OCI-LY7 (cell line): ENCODE results near the gene COMMD8. TPM values are rescaled to one million over a fixed set of nuclear protein-coding genes. Genes with fewer than 3 reads are reported as not detected.

ENCODE experiments used
- BruUV-seq: library from RNA; stranded (reverse); fragments of 400-500 nt; replicated peaks from 2 replicates; lab custom pipeline; 2021; lab: Mats Ljungman, UMichigan
- CTCF ChIA-PET: fragments of 300-600 bp; sonication (Branson Sonifier 250); formaldehyde crosslinking; loops from one replicate; lab custom pipeline; 2022; ENCODE audit warnings: antibody characterized with exemption; ENCODE audit not compliant: unreplicated experiment; lab: Charles Lee
- POLR2A ChIA-PET: fragments of 300-600 bp; sonication (Branson Sonifier 250); formaldehyde crosslinking; loops from one replicate; lab custom pipeline; 2022; ENCODE audit warnings: antibody characterized with exemption; lab: Charles Lee
- DNase-seq: peaks from one replicate; pipeline ENCODE4 v3.0.0-alpha.2; 2015; ENCODE audit warnings: low spot score
- H2AFZ ChIP-seq: fragments of 200-600 bp; sonication (generic), shearing (Covaris generic); 2 replicates; pipeline ENCODE4 v1.6.1; 2014; ENCODE audit warnings: mild to moderate bottlenecking, antibody characterized with exemption, low read length, moderate library complexity
- H3K27ac ChIP-seq: fragments of 200-600 bp; sonication (generic); 2 replicates; pipeline ENCODE4 v1.5.1; 2014; ENCODE audit warnings: mixed run types, low read depth, mild to moderate bottlenecking, moderate library complexity, low read length, inconsistent platforms; ENCODE audit not compliant: poor library complexity, severe bottlenecking
- H3K36me3 ChIP-seq: fragments of 200-600 bp; sonication (generic); 2 replicates; pipeline ENCODE4 v1.6.1; 2014; ENCODE audit warnings: mild to moderate bottlenecking, antibody characterized with exemption, low read length, moderate library complexity, mixed read lengths; ENCODE audit not compliant: insufficient read depth
- H3K4me1 ChIP-seq: fragments of 200-600 bp; sonication (generic); 2 replicates; pipeline ENCODE4 v1.5.1; 2014; ENCODE audit warnings: mild to moderate bottlenecking, low read length; ENCODE audit not compliant: insufficient read depth, poor library complexity, severe bottlenecking
- H3K4me2 ChIP-seq: fragments of 200-600 bp; sonication (generic); 2 replicates; pipeline ENCODE4 v1.6.1; 2014; ENCODE audit warnings: mild to moderate bottlenecking, low read length
- H3K4me3 ChIP-seq: fragments of 200-600 bp; sonication (generic); 2 replicates; pipeline ENCODE4 v1.5.1; 2014; ENCODE audit warnings: mild to moderate bottlenecking, low read depth, low read length; ENCODE audit not compliant: poor library complexity, severe bottlenecking
- H3K79me2 ChIP-seq: fragments of 200-600 bp; sonication (generic); 2 replicates; pipeline ENCODE4 v1.6.1; 2016; ENCODE audit warnings: low read depth, mild to moderate bottlenecking, low read length, moderate library complexity, mixed read lengths; ENCODE audit not compliant: insufficient read depth
- H3K9me2 ChIP-seq: fragments of 200-600 bp; sonication (generic); 2 replicates; pipeline ENCODE4 v1.6.1; 2016; ENCODE audit warnings: mild to moderate bottlenecking, low read length, mixed read lengths; ENCODE audit not compliant: insufficient read depth
- H3K9me3 ChIP-seq: fragments of 200-600 bp; sonication (generic); 2 replicates; pipeline ENCODE4 v1.6.1; 2014; ENCODE audit warnings: mild to moderate bottlenecking, mixed run types, low read length, mixed read lengths
- H4K20me1 ChIP-seq: fragments of 200-600 bp; sonication (generic); 2 replicates; pipeline ENCODE4 v1.6.1; 2014; ENCODE audit warnings: mild to moderate bottlenecking, antibody characterized with exemption, low read length, moderate library complexity, mixed read lengths; ENCODE audit not compliant: insufficient read depth
- EZH2phosphoT487 ChIP-seq: fragments of 200-600 bp; sonication (generic); IDR thresholded peaks from 2 replicates; pipeline ENCODE4 v1.6.1; 2018; ENCODE audit warnings: low read depth, borderline replicate concordance, mild to moderate bottlenecking, mixed run types, antibody characterized with exemption, low read length, moderate library complexity, mixed read lengths
- intact Hi-C: fragments of 100-400 bp; cut with micrococcal nuclease; formaldehyde crosslinking; loops from one replicate; pipeline ENCODE4 v1.10.0; 2022; ENCODE audit not compliant: unreplicated experiment
- total RNA-seq, 2 experiments: library from RNA; depleted of rRNA in 1 of 2; stranded (reverse); fragments of >200 nt in 1 of 2; shearing (Covaris generic) in 1 of 2; gene quantifications; 2 replicates each; pipeline ENCODE4 v1.2.3, GENCODE V29; 2014 to 2022
- TF ChIP-seq, protein P1 (sequence below): fragments of 200-600 bp; sonication (generic); conservative IDR thresholded peaks from 2 replicates; pipeline ENCODE4 v1.5.1; 2014; ENCODE audit warnings: mild to moderate bottlenecking, antibody characterized with exemption, low read length, moderate library complexity, mixed read lengths

COMMD8 gene
- total RNA-seq, 2 experiments from 2014 or later, result 25.8 to 38.7 TPM

DNA sequence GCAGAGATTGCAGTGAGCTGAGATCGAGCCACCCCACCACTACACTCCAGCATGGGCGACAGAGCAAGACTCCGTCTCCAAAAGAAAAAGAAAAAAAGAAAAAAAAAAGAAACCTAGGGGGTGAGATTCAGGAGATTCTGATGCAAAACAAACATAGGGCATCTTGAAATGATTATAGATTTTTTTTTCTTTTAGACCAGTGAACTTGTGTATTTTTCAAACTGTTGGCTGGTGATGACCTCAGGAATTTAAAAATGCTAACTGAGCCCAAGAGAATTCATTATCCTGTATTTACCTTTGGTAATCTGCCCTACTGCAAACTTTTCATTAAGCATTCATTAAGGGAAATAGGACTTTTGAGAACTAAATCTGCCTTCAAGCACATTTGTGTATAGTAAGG lies 42.2 kb upstream of the COMMD8 start:
- Histone ChIP-seq H4K20me1 (no peaks in the 10 kb centered on the region), H3K27ac (no peak overlapping the region), H3K9me3 (no peaks in the 10 kb centered on the region), H3K4me1 (peaks cover 6% of the 10 kb centered on the region), H3K9me2 (no peaks in the 10 kb centered on the region), H3K36me3 (no peaks in the 10 kb centered on the region), H3K4me2 (no peak overlapping the region), H3K79me2 (no peaks in the 10 kb centered on the region), H2AFZ (no peak overlapping the region), H3K4me3 (no peak overlapping the region)
- intact Hi-C loops, result no loop called here
- DNase-seq, result no peak
- TF ChIP-seq, protein P1, sequence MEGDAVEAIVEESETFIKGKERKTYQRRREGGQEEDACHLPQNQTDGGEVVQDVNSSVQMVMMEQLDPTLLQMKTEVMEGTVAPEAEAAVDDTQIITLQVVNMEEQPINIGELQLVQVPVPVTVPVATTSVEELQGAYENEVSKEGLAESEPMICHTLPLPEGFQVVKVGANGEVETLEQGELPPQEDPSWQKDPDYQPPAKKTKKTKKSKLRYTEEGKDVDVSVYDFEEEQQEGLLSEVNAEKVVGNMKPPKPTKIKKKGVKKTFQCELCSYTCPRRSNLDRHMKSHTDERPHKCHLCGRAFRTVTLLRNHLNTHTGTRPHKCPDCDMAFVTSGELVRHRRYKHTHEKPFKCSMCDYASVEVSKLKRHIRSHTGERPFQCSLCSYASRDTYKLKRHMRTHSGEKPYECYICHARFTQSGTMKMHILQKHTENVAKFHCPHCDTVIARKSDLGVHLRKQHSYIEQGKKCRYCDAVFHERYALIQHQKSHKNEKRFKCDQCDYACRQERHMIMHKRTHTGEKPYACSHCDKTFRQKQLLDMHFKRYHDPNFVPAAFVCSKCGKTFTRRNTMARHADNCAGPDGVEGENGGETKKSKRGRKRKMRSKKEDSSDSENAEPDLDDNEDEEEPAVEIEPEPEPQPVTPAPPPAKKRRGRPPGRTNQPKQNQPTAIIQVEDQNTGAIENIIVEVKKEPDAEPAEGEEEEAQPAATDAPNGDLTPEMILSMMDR, result no peak
- TF ChIP-seq EZH2phosphoT487, result no peak
- BruUV-seq, result no TSS peak
- POLR2A ChIA-PET, result interaction anchor here (0.8 to 1.0 kb wide), 2 partner anchors 13 to 40 kb away, joined by 3 read pairs; no protein-coding TSS in a partner anchor
- CTCF ChIA-PET, result no interaction called here

DNA sequence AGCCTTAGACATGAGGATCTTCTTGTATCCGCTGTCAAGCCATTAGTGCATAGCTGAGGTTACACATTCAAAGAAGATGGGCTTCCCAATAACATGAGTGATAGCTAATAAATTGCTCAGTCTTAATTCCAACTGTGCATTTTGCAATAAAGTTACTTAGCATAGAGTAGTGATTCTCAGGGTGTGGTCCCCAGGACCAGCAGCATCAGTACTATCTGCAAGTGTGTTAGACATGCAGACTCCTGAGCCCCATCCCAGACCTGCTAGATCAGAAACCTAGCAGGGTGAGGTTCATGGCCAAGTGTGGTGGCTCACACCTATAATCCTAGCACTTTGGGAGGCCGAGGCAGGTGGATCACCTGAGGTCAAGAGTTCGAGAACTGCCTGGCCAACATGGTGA lies 41.6 kb upstream of the COMMD8 start:
- CTCF ChIA-PET, result no interaction called here
- Histone ChIP-seq H4K20me1 (no peaks in the 10 kb centered on the region), H3K9me3 (no peaks in the 10 kb centered on the region), H2AFZ (no peak overlapping the region), H3K36me3 (no peaks in the 10 kb centered on the region), H3K79me2 (no peaks in the 10 kb centered on the region), H3K27ac (no peak overlapping the region), H3K4me1 (peaks cover 7% of the 10 kb centered on the region), H3K4me3 (no peak overlapping the region), H3K9me2 (no peaks in the 10 kb centered on the region), H3K4me2 (no peak overlapping the region)
- intact Hi-C loops, result no loop called here
- no peak for DNase-seq
- BruUV-seq, result no TSS peak
- TF ChIP-seq, protein P1, result no peak
- no peak for TF ChIP-seq EZH2phosphoT487
- POLR2A ChIA-PET, result no interaction called here

DNA sequence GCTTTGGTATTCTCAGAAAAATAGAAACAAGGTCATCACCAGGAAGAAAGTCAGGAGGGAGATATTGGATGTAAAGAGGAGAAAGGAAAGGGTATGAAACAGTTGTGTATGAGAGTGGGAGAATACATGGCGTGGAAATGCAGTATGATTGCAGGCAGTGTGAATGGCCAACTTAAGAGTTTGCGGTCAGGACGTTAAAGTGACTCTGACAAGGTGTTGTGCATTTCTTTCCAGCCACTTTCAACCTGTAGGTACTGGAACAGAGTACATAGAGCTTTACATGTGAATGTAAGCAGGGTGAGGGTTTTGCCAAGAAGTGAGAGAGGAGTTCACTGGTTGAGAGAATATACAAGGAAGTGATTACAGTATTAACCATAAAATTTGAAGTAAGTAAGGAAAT lies 37.3 kb upstream of the COMMD8 start:
- intact Hi-C loops, result loop anchor here (5.0 kb wide), 1 partner anchor 62 kb away; no protein-coding TSS in a partner anchor
- no peak for TF ChIP-seq EZH2phosphoT487
- TF ChIP-seq, protein P1, result no peak

More for the DNA sequence above, 37.3 kb upstream of the COMMD8 start:
- DNase-seq, result no peak
- Histone ChIP-seq H3K4me3 (no peak overlapping the region), H3K9me2 (no peaks in the 10 kb centered on the region), H2AFZ (no peak overlapping the region), H3K36me3 (no peaks in the 10 kb centered on the region), H3K79me2 (no peaks in the 10 kb centered on the region), H3K9me3 (no peaks in the 10 kb centered on the region), H3K4me1 (peaks cover 22% of the 10 kb centered on the region), H3K4me2 (no peak overlapping the region), H4K20me1 (no peaks in the 10 kb centered on the region), H3K27ac (no peak overlapping the region)
- BruUV-seq, result no TSS peak
- POLR2A ChIA-PET, result interaction anchor here (0.6 to 6.6 kb wide), 5 partner anchors 8 to 38 kb away, joined by 4 to 66 read pairs (median 5); partner anchors contain the start of genes ATP10D and COMMD8
- CTCF ChIA-PET, result interaction anchor here (1.0 kb wide), 1 partner anchor 17 kb away, joined by 3 read pairs; no protein-coding TSS in a partner anchor
